Hindlimb muscle (tissue), 1 donor: ENCODE results near the gene SF3B1. TPM values are rescaled to one million over a fixed set of nuclear protein-coding genes. Genes with fewer than 3 reads are reported as not detected.
"Not testable (repeated sequence)": the region's sequence is repeated elsewhere in the genome, so short reads cannot be mapped to it uniquely, and the experiment has no call there.

Experiments used
- DNase-seq: peaks from one replicate; pipeline ENCODE4 v3.0.0-alpha.2; 2013
- polyA plus RNA-seq: library from polyadenylated mRNA; unstranded; fragments of 120-200 nt; gene quantifications from one replicate; pipeline ENCODE4 v1.2.1, GENCODE V29; 2013; ENCODE audit not compliant: insufficient read length

Gene SF3B1
- polyA plus RNA-seq, 1 donor, result 250 TPM

DNA sequence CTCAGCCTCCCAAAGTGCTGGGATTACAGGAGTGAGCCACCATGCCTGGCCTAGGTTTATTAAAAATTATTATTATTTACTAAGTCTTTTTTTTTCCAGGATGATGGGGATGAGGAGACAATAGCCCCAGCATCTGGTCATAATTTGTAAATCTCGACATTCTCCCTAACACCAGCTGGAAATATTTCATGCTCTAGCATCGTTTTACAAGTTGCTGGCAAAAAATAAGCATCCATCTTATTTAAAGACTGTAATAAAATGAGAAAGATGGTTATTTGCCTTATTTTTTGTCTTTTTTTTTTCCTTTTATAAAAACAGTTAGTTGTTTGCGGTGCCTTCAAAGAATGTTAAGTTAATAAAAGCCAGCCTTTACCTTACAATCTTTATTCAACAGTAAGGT lies 56.7 kb downstream of the SF3B1 start:
- DNase-seq, result no peak

DNA sequence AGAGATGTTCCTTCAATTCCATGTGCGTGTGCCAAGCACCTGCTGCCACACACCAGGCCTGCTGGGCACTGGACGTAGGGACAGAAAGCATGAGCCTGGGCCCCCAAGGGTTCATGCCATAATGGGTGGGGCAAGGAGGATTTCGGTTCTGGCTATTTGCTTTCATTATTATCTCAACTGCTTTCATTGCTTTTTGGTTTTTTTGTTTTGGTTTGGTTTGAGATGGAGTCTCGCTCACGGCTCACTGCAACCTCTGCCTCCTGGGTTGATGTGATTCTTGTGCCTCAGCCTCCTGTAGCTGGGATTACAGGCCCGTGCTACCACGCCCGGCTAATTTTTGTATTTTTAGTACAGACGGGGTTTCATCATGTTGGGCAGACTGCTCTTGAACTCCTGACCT lies 57.2 kb downstream of the SF3B1 start:
- DNase-seq, result no peak

- DNase-seq, result no peak
Observed at GRCh38 chr2:197372592-197372991, 62.2 kb downstream of the SF3B1 start.

GRCh38 chr2:197370664-197371063 lies 64.2 kb downstream of the SF3B1 start:
- DNase-seq, result not testable (repeated sequence)

- DNase-seq, result no peak
Observed at GRCh38 chr2:197369933-197370320, 64.9 kb downstream of the SF3B1 start.

DNA sequence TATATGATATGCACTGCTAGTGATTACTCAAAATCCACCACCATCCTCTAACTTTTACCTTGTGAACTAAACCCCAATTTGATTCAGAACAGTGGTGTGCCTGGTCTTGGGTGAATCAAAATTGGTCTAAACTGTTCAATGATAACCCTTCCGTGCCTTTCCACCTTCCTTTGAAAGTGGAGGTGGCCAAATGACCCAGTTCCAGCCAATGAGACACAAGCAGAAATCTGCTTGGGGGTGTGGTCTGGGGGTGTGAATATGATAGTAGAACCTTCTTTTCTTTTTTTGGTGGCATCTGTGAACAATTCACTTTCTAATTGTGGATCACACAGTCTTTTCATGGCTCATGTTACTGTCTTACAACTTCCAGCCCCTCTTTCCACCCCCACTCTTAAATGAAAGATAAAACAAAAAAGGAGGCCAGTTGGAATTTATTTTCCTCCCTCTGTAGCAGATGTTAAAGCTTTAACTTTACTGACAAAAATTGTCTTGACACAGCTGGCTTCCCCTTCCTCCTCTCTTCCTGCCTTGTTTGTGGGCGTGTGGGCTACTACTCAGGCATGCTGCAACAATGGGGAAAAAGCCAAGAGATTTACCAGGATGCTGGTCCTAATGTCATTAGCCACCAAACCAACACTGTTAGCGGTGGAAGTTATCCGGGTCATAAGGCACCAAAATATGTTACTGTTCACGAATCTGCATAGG lies 65.4 kb downstream of the SF3B1 start:
- no peak for DNase-seq

GRCh38 chr2:197368412-197368811 lies 66.4 kb downstream of the SF3B1 start:
- no peak for DNase-seq

DNA sequence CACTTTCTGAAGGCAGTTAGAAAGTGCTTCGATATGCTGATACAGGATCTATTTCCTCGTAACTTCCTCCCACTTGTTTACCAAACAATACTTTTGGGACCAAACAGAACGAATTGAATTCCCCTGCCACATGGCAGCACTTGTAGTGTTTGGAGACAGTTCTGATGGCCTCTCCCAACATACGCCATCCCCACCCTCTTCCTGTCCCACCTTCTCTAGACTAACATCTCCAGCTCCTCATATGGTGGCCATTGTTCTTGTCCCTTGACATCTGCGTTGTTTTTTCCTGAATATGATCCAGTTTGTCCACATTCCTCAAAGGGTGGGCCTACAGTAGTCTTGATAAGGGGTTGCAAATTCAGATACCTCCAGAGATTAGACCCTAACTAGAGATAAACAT lies 70.8 kb downstream of the SF3B1 start:
- no peak for DNase-seq

- DNase-seq, result no peak
Observed at GRCh38 chr2:197360744-197361156, 74.1 kb downstream of the SF3B1 start.

- no peak for DNase-seq
Observed at GRCh38 chr2:197359859-197360258, 75.0 kb downstream of the SF3B1 start.

- DNase-seq, result no peak
Observed at GRCh38 chr2:197358931-197359330, 75.9 kb downstream of the SF3B1 start.

GRCh38 chr2:197357986-197358385 lies 76.8 kb downstream of the SF3B1 start:
- DNase-seq, result no peak

DNA sequence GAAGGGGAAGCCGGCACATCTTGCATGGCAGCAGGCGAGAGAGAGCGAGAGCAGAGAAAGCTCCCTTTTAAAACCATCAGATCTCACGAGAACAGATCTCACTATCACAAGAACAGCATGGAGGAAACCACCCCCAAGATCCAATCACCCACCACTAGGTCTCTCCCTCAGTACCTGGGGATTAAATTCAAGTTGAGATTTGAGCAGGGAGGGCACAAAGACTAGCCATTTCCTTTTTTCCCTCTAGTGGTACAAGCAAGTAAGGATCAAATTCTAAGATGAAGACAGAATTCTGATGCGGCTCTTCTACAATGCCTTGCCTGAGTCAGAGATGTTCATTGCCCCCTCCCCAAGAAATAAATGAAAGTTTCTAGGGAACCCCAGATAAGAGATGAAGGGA lies 78.7 kb downstream of the SF3B1 start:
- DNase-seq, result no peak

DNA sequence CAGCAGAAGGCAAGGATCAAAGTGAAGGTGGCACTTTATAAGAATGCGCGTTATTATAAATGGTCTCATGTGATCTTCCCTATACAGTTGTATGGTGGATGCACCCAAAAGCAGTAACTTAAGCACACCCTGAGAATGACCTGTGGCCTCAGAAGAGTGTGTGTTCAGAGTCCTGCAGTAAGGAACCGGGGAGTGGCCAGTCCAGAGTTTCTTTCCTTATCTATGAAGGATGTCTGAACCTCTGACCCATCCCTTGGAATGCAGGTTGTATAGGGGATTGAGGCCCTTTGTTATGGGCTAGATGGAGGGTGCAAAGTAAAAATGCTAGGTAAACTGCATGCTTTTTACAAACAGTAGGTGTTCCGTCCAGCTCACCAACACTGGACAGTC lies 80.7 kb downstream of the SF3B1 start:
- DNase-seq, result no peak

GRCh38 chr2:197353393-197354168 lies 81.2 kb downstream of the SF3B1 start:
- DNase-seq, result no peak

- no peak for DNase-seq
Observed at GRCh38 chr2:197349699-197350098, 85.1 kb downstream of the SF3B1 start.

DNA sequence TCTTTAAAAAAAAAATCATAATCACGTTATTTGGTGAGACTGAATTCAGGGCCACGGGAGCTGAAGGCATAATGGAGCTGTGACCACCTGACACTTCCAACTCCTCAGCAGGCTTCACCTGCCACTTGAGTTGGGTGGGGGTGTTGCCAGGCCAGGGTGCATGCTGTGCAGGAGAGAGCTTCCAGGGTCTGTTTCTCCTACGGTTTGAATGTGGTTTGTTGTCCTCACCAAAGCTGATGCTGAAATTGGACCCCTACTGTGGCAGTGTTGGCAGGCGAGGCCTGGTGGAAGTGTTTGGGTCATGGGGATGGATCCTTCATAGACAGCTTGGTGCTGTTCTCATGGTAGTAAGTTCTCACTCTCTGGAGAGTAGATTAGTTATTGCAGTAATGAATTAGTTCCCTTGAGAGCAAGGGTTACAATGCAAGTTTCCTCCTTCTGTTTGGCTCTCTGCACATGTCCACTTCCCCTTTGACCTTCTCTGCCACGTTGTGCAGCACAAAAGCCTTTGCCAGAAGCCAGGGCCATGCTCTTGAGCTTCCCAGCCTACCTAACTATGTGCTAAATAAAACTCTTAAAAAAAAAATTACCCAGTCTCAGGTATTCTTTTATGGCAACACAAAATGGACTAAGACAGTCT lies 86.0 kb downstream of the SF3B1 start:
- DNase-seq, result no peak

GRCh38 chr2:197345846-197346370 lies 88.9 kb downstream of the SF3B1 start:
- no peak for DNase-seq

- not testable (repeated sequence) for DNase-seq
Observed at GRCh38 chr2:197343968-197344367, 90.9 kb downstream of the SF3B1 start.

DNA sequence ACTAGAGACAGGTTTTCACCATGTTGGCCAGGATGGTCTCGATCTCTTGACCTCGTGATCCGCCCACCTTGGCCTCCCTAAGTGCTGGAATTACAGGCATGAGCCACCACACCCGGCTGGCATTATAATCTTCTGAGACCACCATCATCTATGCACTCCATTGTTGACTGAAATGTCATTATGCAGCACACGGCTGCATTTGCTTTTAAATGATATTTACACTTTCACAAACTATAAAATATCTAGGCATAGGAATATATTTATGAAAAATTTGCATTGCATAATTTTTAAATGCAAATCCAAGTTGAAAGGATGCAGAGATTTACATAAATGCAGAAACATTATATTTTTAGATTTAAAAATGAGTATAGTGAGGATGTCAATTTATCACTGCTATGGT lies 94.2 kb downstream of the SF3B1 start:
- DNase-seq, result no peak
